HepG2 (cell line): ENCODE data around the gene DMKN. TPM values are rescaled to one million over a fixed set of nuclear protein-coding genes. Genes with fewer than 3 reads are reported as not detected.
A peak's percentile ranks its signal among the peaks of the same experiment; 100 is the strongest.

Experiments used
- EP300 ChIP-seq, 3 experiments: sonication (generic) in 1 of 3; formaldehyde crosslinking in 1 of 3; IDR thresholded peaks; 2 replicates each; pipeline versions ENCODE4 v1.5.1 to v1.6.1; 2011 to 2020; ENCODE audit warnings: low read depth in 2 of 3, low read length in 2 of 3, borderline replicate concordance in 1 of 3, improper control_type of control experiment in 1 of 3, mild to moderate bottlenecking in 1 of 3, missing genetic modification reagents in 1 of 3, moderate library complexity in 1 of 3
- EZH2 ChIP-seq: conservative IDR thresholded peaks from 2 replicates; pipeline ENCODE4 v1.6.1; 2012; ENCODE audit warnings: mild to moderate bottlenecking, low read depth, low read length, moderate library complexity
- GATA4 ChIP-seq: sonication (generic); IDR thresholded peaks from 2 replicates; pipeline ENCODE4 v1.6.1; 2016; ENCODE audit warnings: antibody characterized with exemption, low read depth, borderline replicate concordance
- HNRNPLL ChIP-seq: fragments of 200-400 bp; formaldehyde crosslinking; IDR thresholded peaks from 2 replicates; pipeline ENCODE4 v1.6.1; 2017; ENCODE audit warnings: mild to moderate bottlenecking, low read depth, low read length; ENCODE audit not compliant: poor library complexity, severe bottlenecking
- NAIF1 ChIP-seq: sonication (generic); formaldehyde crosslinking; IDR thresholded peaks from 2 replicates; pipeline ENCODE4 v1.5.0; 2020; ENCODE audit warnings: mild to moderate bottlenecking, missing genetic modification reagents, borderline replicate concordance
- PITX1 ChIP-seq: sonication (generic); formaldehyde crosslinking; IDR thresholded peaks from 2 replicates; pipeline ENCODE4 v1.5.1; 2020; ENCODE audit warnings: mild to moderate bottlenecking, missing genetic modification reagents
- RARA ChIP-seq: IDR thresholded peaks from 2 replicates; pipeline ENCODE4 v1.6.1; 2016; ENCODE audit warnings: missing genetic modification reagents, missing compliant biosample characterization
- RFX5 ChIP-seq: IDR thresholded peaks from 2 replicates; pipeline ENCODE4 v1.6.1; 2011; ENCODE audit warnings: low read depth, low read length, improper control_type of control experiment
- TMF1 ChIP-seq: sonication (generic); formaldehyde crosslinking; IDR thresholded peaks from 2 replicates; pipeline ENCODE4 v1.8.1; 2022; ENCODE audit warnings: low read depth, missing genetic modification reagents
- U2AF2 ChIP-seq: fragments of 200-400 bp; formaldehyde crosslinking; IDR thresholded peaks from 2 replicates; pipeline ENCODE4 v1.6.1; 2017; ENCODE audit warnings: low read depth, mild to moderate bottlenecking, low read length
- ZBTB8A ChIP-seq: sonication (generic); formaldehyde crosslinking; IDR thresholded peaks from 2 replicates; pipeline ENCODE4 v1.4.0; 2020; ENCODE audit warnings: mild to moderate bottlenecking, low read depth, missing genetic modification reagents, borderline replicate concordance
- ZFP62 ChIP-seq: sonication (generic); formaldehyde crosslinking; IDR thresholded peaks from 2 replicates; pipeline ENCODE4 v1.4.0; 2020; ENCODE audit warnings: missing genetic modification reagents
- ZMAT3 ChIP-seq: sonication (generic); formaldehyde crosslinking; conservative IDR thresholded peaks from 2 replicates; pipeline ENCODE4 v1.7.0; 2021; ENCODE audit warnings: missing genetic modification reagents
- ZNF326 ChIP-seq: sonication (generic); formaldehyde crosslinking; IDR thresholded peaks from 2 replicates; pipeline ENCODE4 v1.4.0; 2020; ENCODE audit warnings: missing genetic modification reagents, borderline replicate concordance
- ZNF746 ChIP-seq: sonication (generic); formaldehyde crosslinking; IDR thresholded peaks from 2 replicates; pipeline ENCODE4 v1.8.0; 2022; ENCODE audit warnings: mild to moderate bottlenecking, missing genetic modification reagents
- ZNF878 ChIP-seq: sonication (generic); formaldehyde crosslinking; IDR thresholded peaks from 2 replicates; pipeline ENCODE4 v1.8.1; 2023; ENCODE audit warnings: mild to moderate bottlenecking, missing genetic modification reagents, moderate library complexity
- polyA plus RNA-seq, 8 experiments: library from polyadenylated mRNA; depleted of rRNA in 3 of 8; stranded (reverse) in 7 of 8; unstranded in 1 of 8; fragments of >200 nt; fragmentation: Illumina TruSeq in 4 of 8; extraction: Trizol in 4 of 8; gene quantifications; 2 replicates each; pipeline versions ENCODE4 v1.2.1 to v1.2.3, GENCODE V29; 2011 to 2016; ENCODE audit warnings: low read depth in 4 of 8, missing spikeins in 1 of 8, mixed read lengths in 1 of 8; ENCODE audit not compliant: insufficient read depth in 1 of 8
- total RNA-seq, 5 experiments: library from RNA; depleted of rRNA; stranded (reverse); fragments of >200 nt; fragmentation: Illumina TruSeq; extraction: Trizol; gene quantifications; 2 replicates each; pipeline ENCODE4 v1.2.3, GENCODE V29; 2016; ENCODE audit warnings: low read depth in 1 of 5
- TF ChIP-seq, protein P1 (sequence below): IDR thresholded peaks from 2 replicates; pipeline ENCODE4 v1.6.1; 2016; ENCODE audit warnings: control low read depth
- TF ChIP-seq, protein P2 (sequence below): sonication (generic); formaldehyde crosslinking; IDR thresholded peaks from 2 replicates; pipeline ENCODE4 v1.4.0; 2020; ENCODE audit warnings: missing genetic modification reagents
- TF ChIP-seq, protein P3 (sequence below): sonication (generic); formaldehyde crosslinking; IDR thresholded peaks from 2 replicates; pipeline ENCODE4 v1.5.0; 2020; ENCODE audit warnings: mild to moderate bottlenecking, missing genetic modification reagents
- TF ChIP-seq, protein P4 (sequence below): sonication (generic); formaldehyde crosslinking; IDR thresholded peaks from 2 replicates; pipeline ENCODE4 v1.4.0; 2020; ENCODE audit warnings: mild to moderate bottlenecking, low read depth, missing genetic modification reagents

The DMKN gene
- total and polyA plus RNA-seq, 2 of the 13 experiments (the other 11 are each of a cell fraction or from before 2014, with no cell fraction given): 50.8 to 57.1 TPM

DNA sequence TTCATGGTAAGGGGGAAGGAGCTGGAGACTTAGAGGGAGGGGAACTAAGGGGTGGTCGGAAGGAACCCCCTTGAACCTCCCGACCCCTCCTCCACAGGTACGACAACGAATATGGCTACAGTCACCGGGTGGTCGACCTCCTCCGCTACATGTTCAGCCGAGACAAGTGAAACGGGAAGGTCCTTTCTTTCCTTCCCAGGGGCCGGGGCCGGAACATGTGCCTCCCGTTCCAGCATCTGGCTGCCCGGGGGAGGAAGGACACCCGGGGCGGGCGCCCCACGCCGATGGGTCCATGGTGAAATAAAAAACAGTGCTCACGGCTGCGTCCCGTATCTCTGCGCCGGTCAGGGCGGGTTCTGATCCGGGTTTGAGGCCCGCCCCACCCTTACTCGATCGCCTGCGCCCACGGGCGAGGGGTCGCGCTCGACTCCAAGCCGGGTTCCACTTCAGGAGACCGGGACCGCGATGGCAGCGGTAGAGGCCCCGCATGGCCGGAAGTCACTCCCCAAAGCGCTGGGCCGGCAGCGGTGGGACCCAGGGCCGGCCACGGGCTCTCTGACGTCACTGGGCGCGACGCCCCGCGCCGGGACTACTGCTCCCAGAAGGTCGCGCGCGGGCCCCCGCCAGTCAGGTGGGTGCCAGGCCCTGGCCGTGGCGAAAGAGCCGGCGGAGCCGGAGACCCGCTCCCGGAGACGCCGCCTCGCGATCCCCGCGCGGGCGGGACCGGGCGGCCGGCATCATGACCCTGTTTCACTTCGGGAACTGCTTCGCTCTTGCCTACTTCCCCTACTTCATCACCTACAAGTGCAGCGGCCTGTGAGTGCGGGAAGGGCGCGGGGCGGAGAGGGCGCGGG lies 31.8 kb upstream of the DMKN start, which contains the start of gene TMEM147 (continued):
- TF ChIP-seq, protein P1, sequence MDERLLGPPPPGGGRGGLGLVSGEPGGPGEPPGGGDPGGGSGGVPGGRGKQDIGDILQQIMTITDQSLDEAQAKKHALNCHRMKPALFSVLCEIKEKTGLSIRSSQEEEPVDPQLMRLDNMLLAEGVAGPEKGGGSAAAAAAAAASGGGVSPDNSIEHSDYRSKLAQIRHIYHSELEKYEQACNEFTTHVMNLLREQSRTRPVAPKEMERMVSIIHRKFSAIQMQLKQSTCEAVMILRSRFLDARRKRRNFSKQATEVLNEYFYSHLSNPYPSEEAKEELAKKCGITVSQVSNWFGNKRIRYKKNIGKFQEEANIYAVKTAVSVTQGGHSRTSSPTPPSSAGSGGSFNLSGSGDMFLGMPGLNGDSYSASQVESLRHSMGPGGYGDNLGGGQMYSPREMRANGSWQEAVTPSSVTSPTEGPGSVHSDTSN (CRISPR knock-in tag): no peak
- TF ChIP-seq EP300 (IDR thresholded peaks at IDR 0.05; ENCODE audit: low read depth in 2 of 2, low read length in 2 of 2) (no peak), EP300 (CRISPR knock-in tag; IDR thresholded peaks at IDR 0.05; ENCODE audit: borderline replicate concordance) (peak; percentile 47; the same call in 1 of the 2 replicates), ZMAT3 (CRISPR knock-in tag) (no peak), ZFP62 (CRISPR knock-in tag) (no peak), NAIF1 (CRISPR knock-in tag) (no peak; the same call in 1 of the 2 replicates), ZBTB8A (CRISPR knock-in tag) (no peak), EZH2 (no peak), ZNF326 (CRISPR knock-in tag) (no peak), HNRNPLL (peak; percentile 28), ZNF746 (no peak), RFX5 (peak; percentile 74; the same call in 1 of the 2 replicates), TMF1 (0 out of 2 replicates have a peak, but pooled peaks have one; percentile 38), ZNF878 (CRISPR knock-in tag) (0 out of 2 replicates have a peak, but pooled peaks have one; percentile 38), U2AF2 (no peak), RARA (CRISPR knock-in tag) (0 out of 2 replicates have a peak, but pooled peaks have one; percentile 23), GATA4 (peak; percentile 22; the same call in 1 of the 2 replicates), PITX1 (CRISPR knock-in tag) (no peak)
- TF ChIP-seq, protein P2, sequence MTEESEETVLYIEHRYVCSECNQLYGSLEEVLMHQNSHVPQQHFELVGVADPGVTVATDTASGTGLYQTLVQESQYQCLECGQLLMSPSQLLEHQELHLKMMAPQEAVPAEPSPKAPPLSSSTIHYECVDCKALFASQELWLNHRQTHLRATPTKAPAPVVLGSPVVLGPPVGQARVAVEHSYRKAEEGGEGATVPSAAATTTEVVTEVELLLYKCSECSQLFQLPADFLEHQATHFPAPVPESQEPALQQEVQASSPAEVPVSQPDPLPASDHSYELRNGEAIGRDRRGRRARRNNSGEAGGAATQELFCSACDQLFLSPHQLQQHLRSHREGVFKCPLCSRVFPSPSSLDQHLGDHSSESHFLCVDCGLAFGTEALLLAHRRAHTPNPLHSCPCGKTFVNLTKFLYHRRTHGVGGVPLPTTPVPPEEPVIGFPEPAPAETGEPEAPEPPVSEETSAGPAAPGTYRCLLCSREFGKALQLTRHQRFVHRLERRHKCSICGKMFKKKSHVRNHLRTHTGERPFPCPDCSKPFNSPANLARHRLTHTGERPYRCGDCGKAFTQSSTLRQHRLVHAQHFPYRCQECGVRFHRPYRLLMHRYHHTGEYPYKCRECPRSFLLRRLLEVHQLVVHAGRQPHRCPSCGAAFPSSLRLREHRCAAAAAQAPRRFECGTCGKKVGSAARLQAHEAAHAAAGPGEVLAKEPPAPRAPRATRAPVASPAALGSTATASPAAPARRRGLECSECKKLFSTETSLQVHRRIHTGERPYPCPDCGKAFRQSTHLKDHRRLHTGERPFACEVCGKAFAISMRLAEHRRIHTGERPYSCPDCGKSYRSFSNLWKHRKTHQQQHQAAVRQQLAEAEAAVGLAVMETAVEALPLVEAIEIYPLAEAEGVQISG (CRISPR knock-in tag): peak; percentile 91
- TF ChIP-seq, protein P3, sequence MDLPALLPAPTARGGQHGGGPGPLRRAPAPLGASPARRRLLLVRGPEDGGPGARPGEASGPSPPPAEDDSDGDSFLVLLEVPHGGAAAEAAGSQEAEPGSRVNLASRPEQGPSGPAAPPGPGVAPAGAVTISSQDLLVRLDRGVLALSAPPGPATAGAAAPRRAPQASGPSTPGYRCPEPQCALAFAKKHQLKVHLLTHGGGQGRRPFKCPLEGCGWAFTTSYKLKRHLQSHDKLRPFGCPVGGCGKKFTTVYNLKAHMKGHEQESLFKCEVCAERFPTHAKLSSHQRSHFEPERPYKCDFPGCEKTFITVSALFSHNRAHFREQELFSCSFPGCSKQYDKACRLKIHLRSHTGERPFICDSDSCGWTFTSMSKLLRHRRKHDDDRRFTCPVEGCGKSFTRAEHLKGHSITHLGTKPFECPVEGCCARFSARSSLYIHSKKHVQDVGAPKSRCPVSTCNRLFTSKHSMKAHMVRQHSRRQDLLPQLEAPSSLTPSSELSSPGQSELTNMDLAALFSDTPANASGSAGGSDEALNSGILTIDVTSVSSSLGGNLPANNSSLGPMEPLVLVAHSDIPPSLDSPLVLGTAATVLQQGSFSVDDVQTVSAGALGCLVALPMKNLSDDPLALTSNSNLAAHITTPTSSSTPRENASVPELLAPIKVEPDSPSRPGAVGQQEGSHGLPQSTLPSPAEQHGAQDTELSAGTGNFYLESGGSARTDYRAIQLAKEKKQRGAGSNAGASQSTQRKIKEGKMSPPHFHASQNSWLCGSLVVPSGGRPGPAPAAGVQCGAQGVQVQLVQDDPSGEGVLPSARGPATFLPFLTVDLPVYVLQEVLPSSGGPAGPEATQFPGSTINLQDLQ (CRISPR knock-in tag): peak; percentile 52; the same call in 1 of the 2 replicates
- TF ChIP-seq, protein P4, sequence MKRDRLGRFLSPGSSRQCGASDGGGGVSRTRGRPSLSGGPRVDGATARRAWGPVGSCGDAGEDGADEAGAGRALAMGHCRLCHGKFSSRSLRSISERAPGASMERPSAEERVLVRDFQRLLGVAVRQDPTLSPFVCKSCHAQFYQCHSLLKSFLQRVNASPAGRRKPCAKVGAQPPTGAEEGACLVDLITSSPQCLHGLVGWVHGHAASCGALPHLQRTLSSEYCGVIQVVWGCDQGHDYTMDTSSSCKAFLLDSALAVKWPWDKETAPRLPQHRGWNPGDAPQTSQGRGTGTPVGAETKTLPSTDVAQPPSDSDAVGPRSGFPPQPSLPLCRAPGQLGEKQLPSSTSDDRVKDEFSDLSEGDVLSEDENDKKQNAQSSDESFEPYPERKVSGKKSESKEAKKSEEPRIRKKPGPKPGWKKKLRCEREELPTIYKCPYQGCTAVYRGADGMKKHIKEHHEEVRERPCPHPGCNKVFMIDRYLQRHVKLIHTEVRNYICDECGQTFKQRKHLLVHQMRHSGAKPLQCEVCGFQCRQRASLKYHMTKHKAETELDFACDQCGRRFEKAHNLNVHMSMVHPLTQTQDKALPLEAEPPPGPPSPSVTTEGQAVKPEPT (CRISPR knock-in tag): no peak
